H9 (cell line): ENCODE measurements around the gene FSTL4. TPM values are rescaled to one million over a fixed set of nuclear protein-coding genes. Genes with fewer than 3 reads are reported as not detected.

ENCODE experiments used
- DNase-seq: peaks from one replicate; pipeline ENCODE4 v3.0.0-alpha.2; 2017
- H2AFZ ChIP-seq: one replicate; pipeline ENCODE4 v1.6.1; 2013; ENCODE audit warnings: mild to moderate bottlenecking, low read length, control low read depth, moderate library complexity
- H2AK5ac ChIP-seq: 2 replicates; pipeline ENCODE4 v1.6.1; 2013; ENCODE audit warnings: low read length, control low read depth, mixed read lengths; ENCODE audit not compliant: insufficient read length
- H2BK120ac ChIP-seq: one replicate; pipeline ENCODE4 v1.6.1; 2013; ENCODE audit warnings: low read depth, mild to moderate bottlenecking, low read length, control low read depth, inconsistent platforms; ENCODE audit not compliant: poor library complexity, severe bottlenecking
- H2BK12ac ChIP-seq: 2 replicates; pipeline ENCODE4 v1.6.1; 2013; ENCODE audit warnings: low read length, control low read depth, mixed read lengths, low read depth; ENCODE audit not compliant: insufficient read length
- H2BK15ac ChIP-seq: 2 replicates; pipeline ENCODE4 v1.6.1; 2013; ENCODE audit warnings: low read depth, low read length, control low read depth
- H2BK20ac ChIP-seq: one replicate; pipeline ENCODE4 v1.6.1; 2013; ENCODE audit warnings: low read depth, mild to moderate bottlenecking, low read length, control low read depth, inconsistent platforms; ENCODE audit not compliant: poor library complexity, severe bottlenecking
- H2BK5ac ChIP-seq: 2 replicates; pipeline ENCODE4 v1.6.1; 2013; ENCODE audit warnings: low read length, control low read depth, mixed read lengths; ENCODE audit not compliant: insufficient read length
- H3K14ac ChIP-seq: 2 replicates; pipeline ENCODE4 v1.6.1; 2013; ENCODE audit warnings: low read length, control low read depth; ENCODE audit not compliant: insufficient read depth
- H3K18ac ChIP-seq: 2 replicates; pipeline ENCODE4 v1.6.1; 2013; ENCODE audit warnings: low read depth, mild to moderate bottlenecking, mixed read lengths, low read length, control low read depth; ENCODE audit not compliant: insufficient read length
- H3K23ac ChIP-seq: 2 replicates; pipeline ENCODE4 v1.6.1; 2013; ENCODE audit warnings: low read length, control low read depth, mixed read lengths, low read depth; ENCODE audit not compliant: insufficient read length
- H3K23me2 ChIP-seq: 2 replicates; pipeline ENCODE4 v1.6.1; 2013; ENCODE audit warnings: low read depth, mild to moderate bottlenecking, mixed read lengths, low read length, control low read depth; ENCODE audit not compliant: insufficient read length, poor library complexity, severe bottlenecking
- H3K27ac ChIP-seq: 2 replicates; pipeline ENCODE4 v1.5.1; 2013; ENCODE audit warnings: low read length, control low read depth, mixed read lengths, low read depth; ENCODE audit not compliant: insufficient read length
- H3K27me3 ChIP-seq: 2 replicates; pipeline ENCODE4 v1.6.1; 2013; ENCODE audit warnings: low read length, control low read depth, inconsistent platforms; ENCODE audit not compliant: insufficient read depth
- H3K4ac ChIP-seq: 2 replicates; pipeline ENCODE4 v1.6.1; 2013; ENCODE audit warnings: low read depth, mild to moderate bottlenecking, control low read depth, inconsistent platforms, low read length, moderate library complexity
- H3K4me1 ChIP-seq: 2 replicates; pipeline ENCODE4 v1.6.1; 2013; ENCODE audit warnings: low read length, control low read depth, inconsistent platforms; ENCODE audit not compliant: insufficient read depth
- H3K4me2 ChIP-seq: 2 replicates; pipeline ENCODE4 v1.6.1; 2013; ENCODE audit warnings: low read length, control low read depth, mixed read lengths; ENCODE audit not compliant: insufficient read length, insufficient read depth
- H3K56ac ChIP-seq: 2 replicates; pipeline ENCODE4 v1.6.1; 2013; ENCODE audit warnings: low read depth, mild to moderate bottlenecking, mixed read lengths, low read length, control low read depth; ENCODE audit not compliant: insufficient read length
- H3K79me1 ChIP-seq: 2 replicates; pipeline ENCODE4 v1.6.1; 2013; ENCODE audit warnings: low read depth, mild to moderate bottlenecking, moderate library complexity, low read length, control low read depth, inconsistent platforms; ENCODE audit not compliant: insufficient read depth, poor library complexity, severe bottlenecking
- H3K79me2 ChIP-seq: 2 replicates; pipeline ENCODE4 v1.6.1; 2013; ENCODE audit warnings: low read length, control low read depth, inconsistent platforms; ENCODE audit not compliant: insufficient read depth
- H3K9ac ChIP-seq: 2 replicates; pipeline ENCODE4 v1.6.1; 2013; ENCODE audit warnings: low read length, control low read depth, mixed read lengths; ENCODE audit not compliant: insufficient read length; ENCODE audit errors: extremely low read depth
- H3K9me3 ChIP-seq: one replicate; pipeline ENCODE4 v1.6.1; 2013; ENCODE audit warnings: low read depth, low read length, inconsistent platforms; ENCODE audit not compliant: control insufficient read depth
- H3T11ph ChIP-seq: one replicate; pipeline ENCODE4 v1.6.1; 2013; ENCODE audit warnings: mild to moderate bottlenecking, low read length, control low read depth, inconsistent platforms
- H4K20me1 ChIP-seq: one replicate; pipeline ENCODE4 v1.6.1; 2013; ENCODE audit not compliant: control insufficient read depth, insufficient read length, insufficient read depth
- H4K5ac ChIP-seq: 2 replicates; pipeline ENCODE4 v1.6.1; 2013; ENCODE audit warnings: low read depth, mild to moderate bottlenecking, mixed read lengths, low read length, control low read depth; ENCODE audit not compliant: insufficient read length
- H4K8ac ChIP-seq: replicated peaks from 2 replicates; pipeline ENCODE4 v1.6.1; 2013; ENCODE audit warnings: low read length, control low read depth, mixed read lengths, low read depth; ENCODE audit not compliant: insufficient read length
- H4K91ac ChIP-seq: 2 replicates; pipeline ENCODE4 v1.6.1; 2013; ENCODE audit warnings: low read depth, mild to moderate bottlenecking, moderate library complexity, mixed read lengths, low read length, control low read depth; ENCODE audit not compliant: insufficient read length
- H3K27ac Mint-ChIP-seq, 3 experiments: 2 replicates in 2 of 3; 3 replicates in 1 of 3; pipeline ENCODE4 v1.8.0; 2020 to 2021; ENCODE audit warnings: mixed read lengths in 3 of 3, mild to moderate bottlenecking in 1 of 3, moderate library complexity in 1 of 3
- H3K27me3 Mint-ChIP-seq: 2 replicates; pipeline ENCODE4 v1.8.0; 2021; ENCODE audit warnings: low read depth, mild to moderate bottlenecking, moderate library complexity, mixed read lengths
- H3K36me3 Mint-ChIP-seq, 3 experiments: 2 replicates in 2 of 3; 3 replicates in 1 of 3; pipeline ENCODE4 v1.8.0; 2020 to 2021; ENCODE audit warnings: low read depth in 3 of 3, mixed read lengths in 3 of 3; ENCODE audit not compliant: insufficient read depth in 1 of 3
- H3K4me1 Mint-ChIP-seq, 2 experiments: 2 replicates each; pipeline ENCODE4 v1.8.0; 2020; ENCODE audit warnings: mixed read lengths in 2 of 2
- H3K4me3 Mint-ChIP-seq, 2 experiments: 2 replicates in 1 of 2; 3 replicates in 1 of 2; pipeline ENCODE4 v1.8.0; 2020 to 2021; ENCODE audit warnings: mild to moderate bottlenecking in 2 of 2, mixed read lengths in 2 of 2, moderate library complexity in 1 of 2
- H3K9me3 Mint-ChIP-seq, 2 experiments: 2 replicates in 1 of 2; 3 replicates in 1 of 2; pipeline ENCODE4 v1.8.0; 2020; ENCODE audit warnings: mild to moderate bottlenecking in 2 of 2, mixed read lengths in 2 of 2, moderate library complexity in 1 of 2
- WGBS: extraction: QIAGEN DNeasy Blood & Tissue Kit; methylation state at CpG from one replicate; pipeline ENCODE4 v1.1.7; 2013; ENCODE audit warnings: missing lambda C conversion rate, low lambda C conversion rate, mixed read lengths; ENCODE audit not compliant: insufficient read length; ENCODE audit errors: extremely low coverage; 5-methylcytosine and 5-hydroxymethylcytosine counted together
- total RNA-seq: library from RNA; stranded (reverse); gene quantifications from 2 replicates; pipeline ENCODE4 v1.2.1, GENCODE V29; 2021
- TF ChIP-seq, protein P1 (sequence below): fragments of 200-600 bp; sonication (generic); conservative IDR thresholded peaks from 3 replicates; pipeline ENCODE4 v1.8.0; 2021; ENCODE audit warnings: antibody characterized with exemption, mild to moderate bottlenecking

The FSTL4 gene
- total RNA-seq, 1 experiment from 2014 or later: 5.7 TPM

DNA sequence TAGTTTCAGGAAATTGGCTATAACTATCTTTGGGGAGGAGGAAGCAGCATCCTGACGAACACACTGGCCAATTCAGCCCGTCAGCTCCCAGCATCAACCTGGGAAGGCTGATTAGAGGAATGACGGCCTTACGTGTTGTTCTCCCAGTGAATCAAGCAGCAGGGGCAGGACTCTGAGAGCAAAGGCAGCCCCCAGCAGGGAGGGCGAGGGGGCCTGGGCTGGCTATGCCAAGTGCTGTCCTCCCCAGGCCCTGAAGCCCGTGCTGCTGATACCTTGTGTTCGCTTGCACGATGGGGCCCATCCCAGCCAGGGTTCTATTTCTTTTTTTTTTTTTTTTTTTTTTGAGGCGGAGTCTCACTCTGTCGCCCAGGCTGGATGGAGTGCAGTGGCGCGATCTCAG is 254.1 kb downstream of the FSTL4 start:
- Histone ChIP-seq H3T11ph (no peak overlapping the region), H3K4me2 (no peak overlapping the region), H3K56ac (no peak overlapping the region), H4K20me1 (no peaks in the 10 kb centered on the region), H3K9me3 (no peaks in the 10 kb centered on the region), H3K79me1 (no peaks in the 10 kb centered on the region), H2BK12ac (no peak overlapping the region), H2BK5ac (no peak overlapping the region), H3K27me3 (no peaks in the 10 kb centered on the region), H2BK15ac (no peak overlapping the region), H2BK120ac (no peak overlapping the region), H4K91ac (no peak overlapping the region), H3K18ac (no peak overlapping the region), H3K9ac (no peak overlapping the region), H4K5ac (no peak overlapping the region), H3K14ac (no peak overlapping the region; the same call in 1 of the 2 replicates), H3K79me2 (no peaks in the 10 kb centered on the region), H3K23me2 (no peaks in the 10 kb centered on the region), H3K4me1 (peaks cover 4% of the 10 kb centered on the region; the same call in 1 of the 2 replicates), H4K8ac (no peak overlapping the region), H2AFZ (no peak overlapping the region), H2BK20ac (no peak overlapping the region), H2AK5ac (no peak overlapping the region), H3K27ac (no peak overlapping the region), H3K4ac (no peak overlapping the region), H3K23ac (no peak overlapping the region)
- H3K27ac Mint-ChIP-seq: no peak overlapping the region
- DNase-seq: no peak
- H3K27me3 Mint-ChIP-seq: no peaks in the 10 kb centered on the region; the same call in 1 of the 2 replicates
- TF ChIP-seq, protein P1, sequence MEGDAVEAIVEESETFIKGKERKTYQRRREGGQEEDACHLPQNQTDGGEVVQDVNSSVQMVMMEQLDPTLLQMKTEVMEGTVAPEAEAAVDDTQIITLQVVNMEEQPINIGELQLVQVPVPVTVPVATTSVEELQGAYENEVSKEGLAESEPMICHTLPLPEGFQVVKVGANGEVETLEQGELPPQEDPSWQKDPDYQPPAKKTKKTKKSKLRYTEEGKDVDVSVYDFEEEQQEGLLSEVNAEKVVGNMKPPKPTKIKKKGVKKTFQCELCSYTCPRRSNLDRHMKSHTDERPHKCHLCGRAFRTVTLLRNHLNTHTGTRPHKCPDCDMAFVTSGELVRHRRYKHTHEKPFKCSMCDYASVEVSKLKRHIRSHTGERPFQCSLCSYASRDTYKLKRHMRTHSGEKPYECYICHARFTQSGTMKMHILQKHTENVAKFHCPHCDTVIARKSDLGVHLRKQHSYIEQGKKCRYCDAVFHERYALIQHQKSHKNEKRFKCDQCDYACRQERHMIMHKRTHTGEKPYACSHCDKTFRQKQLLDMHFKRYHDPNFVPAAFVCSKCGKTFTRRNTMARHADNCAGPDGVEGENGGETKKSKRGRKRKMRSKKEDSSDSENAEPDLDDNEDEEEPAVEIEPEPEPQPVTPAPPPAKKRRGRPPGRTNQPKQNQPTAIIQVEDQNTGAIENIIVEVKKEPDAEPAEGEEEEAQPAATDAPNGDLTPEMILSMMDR: no peak
- peaks cover 30 to 34% of the 10 kb centered on the region in 2 experiments for H3K4me1 Mint-ChIP-seq
- H3K36me3 Mint-ChIP-seq: no peaks in the 10 kb centered on the region
- no CpG with 5 or more reads among the region's 12 CpGs for WGBS
- H3K4me3 Mint-ChIP-seq: no peak overlapping the region
- no peaks in the 10 kb centered on the region for H3K9me3 Mint-ChIP-seq
